Stimulated activated CD8-positive, alpha-beta memory T cell treated with anti-CD3 and anti-CD28 coated beads, Interleukin-12 subunit alpha, Interleukin-12 subunit beta, amount 100 ng/mL, for 1 hour (primary cell): ENCODE data around the gene STARD4.

Source experiments
- DNase-seq: peaks from one replicate; pipeline ENCODE4 v3.0.0-alpha.2; 2020; ENCODE audit warnings: low read depth

STARD4 gene

DNA sequence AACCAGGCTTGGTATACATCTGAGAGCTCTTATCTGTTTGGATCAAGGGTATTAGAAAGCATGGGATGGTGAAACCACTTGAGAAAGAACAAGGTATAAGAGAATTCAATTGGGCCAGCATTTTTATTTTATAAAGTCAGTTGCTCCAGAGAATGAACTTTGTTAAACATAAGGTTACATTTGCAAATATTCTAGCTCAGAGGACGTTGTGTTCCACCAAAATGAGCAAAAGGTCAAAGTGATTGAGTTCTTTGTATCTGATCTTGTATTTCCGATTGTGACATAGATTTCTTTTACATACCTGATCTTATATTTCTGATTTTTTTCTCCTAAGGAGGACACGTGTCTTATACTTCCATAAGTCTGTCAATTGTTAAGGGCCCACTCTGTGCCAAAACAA, 8.6 kb upstream of the STARD4 start:
- DNase-seq = no peak

DNA sequence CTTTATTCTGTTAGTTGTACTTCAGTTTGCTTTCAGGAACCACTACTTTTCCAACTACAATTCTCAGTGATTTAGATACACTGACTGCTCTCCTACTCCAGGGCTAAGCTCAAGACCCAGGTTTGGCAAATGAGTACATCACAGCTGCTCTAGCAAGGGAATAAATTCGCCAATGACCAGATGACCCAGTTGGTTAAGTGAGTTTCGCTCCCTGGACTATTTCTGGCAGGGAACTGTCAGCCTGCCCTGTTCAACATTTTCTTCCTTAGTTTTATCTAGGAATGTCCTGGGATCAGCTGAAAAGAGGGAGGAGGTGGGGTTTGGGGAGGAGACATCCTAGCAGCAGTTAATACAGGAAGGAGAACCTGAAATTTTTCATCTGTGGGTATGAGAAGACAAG, 6.4 kb upstream of the STARD4 start:
- DNase-seq = no peak

DNA sequence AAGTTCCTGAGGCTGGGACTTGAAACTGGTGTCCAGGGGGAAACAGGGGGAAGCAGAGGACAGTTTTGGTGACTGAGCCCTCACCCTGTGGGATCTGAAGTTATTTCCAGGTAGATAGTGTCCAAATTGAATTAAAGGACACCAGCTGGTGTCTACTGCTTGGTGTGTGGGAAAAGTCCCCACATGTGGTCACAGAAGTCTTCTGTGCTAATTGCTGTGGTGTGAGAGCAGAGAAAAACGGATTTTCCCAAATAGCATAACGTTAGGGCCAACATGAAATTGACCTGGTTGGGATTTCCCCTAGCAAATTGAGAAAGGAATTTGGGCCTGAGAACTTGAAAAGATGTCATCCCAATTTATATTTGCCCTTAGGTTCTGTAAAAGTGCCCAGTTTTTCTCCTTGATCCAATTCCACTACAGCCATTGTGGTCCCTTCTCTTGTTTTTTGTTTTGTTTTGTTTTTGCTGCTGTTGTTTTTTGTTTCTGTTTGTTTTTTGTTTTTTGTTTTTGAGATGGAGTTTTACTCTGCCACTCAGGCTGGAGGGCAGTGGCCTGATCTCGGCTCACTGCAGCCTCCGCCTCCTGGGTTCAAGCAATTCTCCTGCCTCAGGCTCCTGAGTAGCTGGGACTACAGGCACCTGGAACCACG, 5.6 kb upstream of the STARD4 start:
- DNase-seq = no peak

DNA sequence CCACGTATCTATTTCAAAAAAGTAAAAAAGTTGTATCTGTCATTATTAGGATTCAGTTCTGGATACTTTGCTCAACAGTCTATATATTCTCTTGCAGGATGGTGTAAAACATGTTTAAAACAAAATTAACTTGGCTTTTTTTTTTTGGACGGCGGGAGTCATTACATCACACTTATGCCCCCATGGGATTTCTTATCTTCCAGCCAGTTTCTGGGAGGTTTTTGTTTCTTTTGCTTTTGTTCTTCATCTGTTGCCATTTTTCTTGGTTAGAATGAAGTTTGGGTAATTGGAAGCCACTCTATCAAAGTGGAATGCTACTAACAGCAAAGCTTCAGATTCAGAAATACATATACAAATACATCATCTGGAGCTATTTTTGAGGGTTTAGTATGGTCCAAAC, 1.8 kb upstream of the STARD4 start:
- DNase-seq = no peak

DNA sequence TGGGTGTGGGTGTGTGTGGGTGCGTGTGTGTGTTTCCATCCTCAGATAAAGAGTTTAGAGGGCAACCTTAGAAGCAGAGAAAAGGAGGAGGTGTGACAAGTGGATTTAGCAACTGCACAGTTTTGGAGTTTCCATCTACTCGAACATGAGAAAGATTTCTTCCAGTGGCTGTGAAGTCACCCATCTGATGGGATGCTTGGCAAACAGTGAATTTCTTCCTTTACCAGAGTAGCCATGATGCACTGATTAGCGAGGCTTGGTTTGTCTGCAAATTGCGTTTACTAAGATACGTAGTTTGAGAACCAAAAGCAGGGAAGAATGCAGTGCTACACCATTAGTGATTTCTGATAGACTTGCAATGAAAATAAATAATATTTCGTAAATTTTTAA, 791 bp upstream of the STARD4 start:
- DNase-seq = no peak

DNA sequence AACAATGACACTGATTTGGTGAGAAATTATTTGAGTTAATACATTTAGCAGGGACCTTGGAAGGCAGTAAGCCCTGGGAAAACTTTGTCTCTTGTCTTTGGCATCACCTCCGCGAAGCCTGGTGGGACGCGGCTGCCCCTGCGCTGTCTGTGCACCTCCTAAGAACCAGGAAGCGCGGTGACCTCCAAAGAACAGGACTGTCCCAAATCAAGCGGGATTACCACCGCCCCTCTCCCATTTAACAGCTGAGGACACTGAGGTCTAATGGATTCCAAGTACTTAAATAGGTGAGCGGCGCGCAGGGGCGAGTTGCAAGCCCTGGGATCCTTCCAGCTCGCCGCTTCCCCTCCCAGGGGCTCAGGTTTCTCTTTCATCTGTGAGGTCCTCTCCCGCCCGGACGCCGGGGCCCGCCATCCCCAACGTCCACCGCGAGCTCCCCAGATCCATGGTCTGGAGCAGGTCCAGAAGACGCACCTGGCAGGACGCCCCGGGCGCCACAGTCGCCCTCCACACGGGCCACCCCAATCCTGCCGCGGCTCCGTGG, 432 bp downstream of the STARD4 start:
- DNase-seq = peak; percentile 2

DNA sequence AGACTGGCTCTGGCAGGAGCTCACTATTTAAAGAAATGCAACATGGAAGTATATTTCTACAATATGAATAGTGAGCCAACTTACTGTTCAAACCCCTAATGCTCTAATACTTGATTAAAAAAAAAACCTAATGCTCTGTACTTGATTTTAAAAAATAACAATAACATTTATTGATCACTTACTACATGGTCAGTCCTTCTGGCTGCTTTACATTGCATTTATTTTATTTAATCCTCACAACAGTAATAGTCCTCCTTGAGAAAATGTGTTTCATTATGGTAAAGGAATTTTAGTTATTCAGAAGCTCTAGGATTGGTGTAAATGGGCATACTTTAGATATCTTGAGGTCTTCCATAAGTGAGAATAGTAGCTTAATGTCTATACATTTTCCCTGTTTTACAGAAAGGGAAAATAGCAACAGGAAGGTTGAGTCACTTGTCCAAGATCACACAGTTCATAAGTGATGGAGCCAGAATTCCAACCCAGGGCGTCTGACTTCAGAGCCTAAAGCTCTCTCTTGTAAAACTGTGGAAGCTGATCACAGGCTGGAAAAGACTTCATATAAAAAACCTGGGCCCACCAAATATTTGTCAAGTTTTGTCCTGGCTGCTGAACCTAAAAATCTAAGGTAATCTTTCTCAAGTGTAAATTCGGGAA, 1.0 kb downstream of the STARD4 start:
- DNase-seq = no peak

DNA sequence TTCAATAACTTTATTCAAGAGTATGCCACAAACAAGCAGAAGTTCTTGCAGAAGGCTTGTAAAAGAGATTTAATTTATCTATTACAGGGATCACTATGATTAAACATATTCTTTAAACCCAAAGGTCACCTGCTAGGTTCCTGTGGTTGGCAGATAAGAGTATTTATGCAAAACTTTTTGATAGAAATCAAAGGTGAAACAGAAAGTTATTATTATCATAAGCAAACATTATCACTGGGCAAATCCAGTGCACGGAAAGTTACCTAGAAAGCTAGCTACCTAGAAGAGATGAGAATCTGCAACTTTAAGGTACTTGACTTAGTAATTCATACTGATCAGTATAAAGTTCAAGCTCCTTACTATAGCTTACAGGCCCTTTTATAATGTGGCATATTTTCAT, 3.2 kb downstream of the STARD4 start:
- no peak for DNase-seq

DNA sequence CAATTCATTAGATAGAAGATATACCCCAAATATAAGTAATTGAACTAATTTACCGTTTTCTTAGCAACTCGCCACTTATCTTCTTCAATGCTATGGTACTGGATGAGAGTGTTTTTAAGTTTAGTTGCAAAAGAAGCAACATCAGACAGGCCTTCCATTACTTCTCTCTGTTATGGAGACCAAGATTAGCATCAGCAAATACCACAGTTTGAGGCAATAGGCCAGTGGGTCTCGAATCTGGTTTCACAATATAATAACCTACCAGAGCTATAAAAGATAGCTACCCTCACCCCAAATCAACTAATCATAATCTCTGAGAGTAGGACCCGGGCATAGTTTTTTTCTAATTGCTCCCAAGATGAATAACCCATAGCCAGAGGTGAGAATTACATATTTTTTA, 5.1 kb downstream of the STARD4 start:
- DNase-seq = no peak

DNA sequence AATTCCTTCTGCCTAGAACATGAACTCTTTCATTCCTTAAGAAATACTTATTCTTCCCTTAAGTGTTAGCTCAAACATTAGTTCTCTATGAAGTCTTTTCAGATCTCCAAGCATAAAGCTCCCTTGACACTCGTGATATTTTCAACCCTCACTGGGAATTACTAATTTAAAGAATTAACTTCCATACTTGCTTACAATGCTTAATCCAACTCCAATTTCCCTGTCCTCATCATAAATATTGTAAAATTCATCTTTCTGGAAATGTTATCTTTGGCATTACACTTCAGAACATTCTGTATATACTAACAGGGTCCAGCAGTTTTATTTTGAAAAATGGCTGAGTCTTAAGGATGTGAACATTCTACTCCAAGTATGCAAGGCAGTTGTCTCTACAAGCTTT, 7.2 kb downstream of the STARD4 start:
- DNase-seq = no peak

DNA sequence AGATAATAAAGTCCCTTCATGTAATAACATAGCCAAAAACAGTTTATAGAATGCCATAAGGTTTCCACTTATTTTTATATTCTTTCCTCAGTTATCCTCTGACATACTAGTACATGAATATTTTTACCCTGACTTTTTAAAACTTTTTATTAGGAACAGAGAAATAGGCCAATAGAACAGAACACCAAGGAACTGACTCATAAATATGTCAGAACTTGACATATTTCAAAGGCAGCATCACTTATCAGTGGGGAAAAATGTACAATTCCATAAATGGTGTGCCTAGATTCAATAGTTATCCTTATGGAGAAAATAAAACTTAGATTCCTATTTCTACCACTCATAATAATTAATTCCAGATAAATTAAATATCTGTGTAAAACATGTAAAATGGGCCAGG, 9.4 kb downstream of the STARD4 start:
- DNase-seq = no peak

DNA sequence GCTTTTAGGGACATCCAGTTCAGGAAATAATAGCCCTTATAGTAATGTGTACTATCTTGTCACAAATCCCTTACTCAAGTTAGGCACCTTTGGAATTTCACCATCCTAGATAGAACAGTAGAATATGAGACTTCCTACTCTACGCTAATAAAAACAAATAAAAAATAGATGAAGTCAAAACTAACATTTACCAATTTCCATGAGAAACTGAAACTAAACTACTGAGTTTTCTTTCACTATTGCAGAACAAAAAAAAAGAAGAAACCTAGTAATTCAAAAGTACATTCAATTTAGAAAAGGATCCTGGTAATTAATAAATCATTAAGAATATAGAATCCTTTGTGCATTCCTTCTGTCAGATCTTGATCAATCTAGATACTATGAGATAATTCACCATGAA, 14.0 kb downstream of the STARD4 start:
- no peak for DNase-seq

DNA sequence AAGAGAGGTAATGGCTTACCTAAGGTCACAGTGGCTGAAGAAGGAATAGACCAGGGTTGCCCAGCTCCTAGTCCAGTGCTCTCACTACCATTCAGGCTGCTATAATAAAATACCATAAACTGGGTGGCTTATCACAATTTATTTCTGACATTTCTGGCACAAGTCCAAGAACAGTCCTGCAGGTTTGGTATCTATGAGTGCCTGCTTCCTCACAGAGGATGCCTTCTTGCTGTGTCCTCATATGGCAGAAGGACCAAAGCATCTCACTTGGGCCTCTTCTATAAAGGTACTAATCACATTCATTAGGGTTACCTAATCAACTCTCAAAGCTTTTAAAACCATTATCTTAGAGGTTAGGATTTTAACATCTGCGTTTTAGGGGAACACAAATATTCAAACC, 17.2 kb downstream of the STARD4 start:
- DNase-seq = no peak

DNA sequence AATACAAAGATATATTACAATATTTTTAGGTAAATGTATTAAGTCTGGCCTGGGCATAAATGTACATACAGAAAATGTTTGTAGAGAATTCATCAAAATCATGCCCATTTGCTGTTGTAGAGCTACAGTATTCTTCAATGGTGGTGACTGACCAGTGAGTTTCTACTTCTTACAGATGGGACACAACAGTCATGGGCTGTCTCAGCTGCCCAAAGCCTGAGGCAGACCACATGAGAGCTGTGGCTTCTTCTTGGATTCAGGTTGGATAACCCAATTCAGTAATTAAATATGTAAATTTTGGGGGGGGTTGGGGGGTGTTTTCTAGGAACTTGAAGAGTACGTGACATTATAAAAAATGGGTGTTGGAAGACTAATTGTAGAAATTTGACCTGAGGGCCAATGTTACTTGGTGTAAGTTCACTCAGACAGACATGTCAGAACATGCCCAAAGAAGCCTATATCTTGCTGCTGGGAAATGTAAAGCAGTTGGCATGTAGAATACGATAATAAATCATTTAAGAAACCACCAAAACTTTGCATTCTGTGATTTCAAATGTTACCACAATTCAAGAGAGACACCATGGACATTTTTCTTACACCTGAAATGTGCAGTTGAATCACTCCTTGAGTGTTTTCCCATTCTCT, 17.9 kb downstream of the STARD4 start:
- DNase-seq = no peak

DNA sequence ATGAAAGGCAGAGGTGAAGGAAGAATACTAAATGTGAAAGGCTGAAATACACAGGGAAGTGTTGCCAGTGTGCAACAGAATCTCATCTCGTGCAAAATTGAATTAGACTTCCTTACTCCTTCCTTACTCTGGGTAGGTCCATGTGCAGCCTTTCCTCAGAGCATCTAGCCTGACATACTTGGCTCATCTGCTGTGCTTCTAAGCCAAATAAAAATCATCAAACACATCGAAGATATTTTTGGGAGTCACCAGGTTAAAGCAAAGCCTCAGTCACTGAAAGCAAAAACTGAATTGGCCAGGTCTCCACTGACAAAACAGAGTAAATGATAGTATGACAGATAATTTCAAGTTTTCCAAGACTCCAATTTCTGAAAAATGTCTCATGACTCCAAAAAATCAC, 19.3 kb downstream of the STARD4 start:
- DNase-seq = no peak

DNA sequence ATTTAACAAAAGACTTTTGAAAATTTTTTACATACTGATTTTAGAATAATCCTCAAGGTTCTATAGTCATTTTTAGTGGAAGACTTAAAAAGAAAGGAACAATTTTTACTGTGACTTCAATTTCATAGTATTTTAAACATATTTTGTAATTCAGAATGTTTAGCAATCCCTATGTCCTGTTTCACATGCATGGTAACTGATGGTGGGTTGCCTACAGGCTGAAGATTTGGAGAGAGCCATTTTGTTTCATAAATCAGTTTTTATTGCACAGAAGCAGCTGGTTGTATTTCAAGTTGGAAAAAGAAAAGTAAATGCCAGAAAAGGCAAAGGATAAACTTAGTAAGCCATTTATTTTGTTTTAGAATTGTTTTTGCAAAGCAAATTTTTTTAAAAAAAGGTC, 24.0 kb downstream of the STARD4 start:
- no peak for DNase-seq

DNA sequence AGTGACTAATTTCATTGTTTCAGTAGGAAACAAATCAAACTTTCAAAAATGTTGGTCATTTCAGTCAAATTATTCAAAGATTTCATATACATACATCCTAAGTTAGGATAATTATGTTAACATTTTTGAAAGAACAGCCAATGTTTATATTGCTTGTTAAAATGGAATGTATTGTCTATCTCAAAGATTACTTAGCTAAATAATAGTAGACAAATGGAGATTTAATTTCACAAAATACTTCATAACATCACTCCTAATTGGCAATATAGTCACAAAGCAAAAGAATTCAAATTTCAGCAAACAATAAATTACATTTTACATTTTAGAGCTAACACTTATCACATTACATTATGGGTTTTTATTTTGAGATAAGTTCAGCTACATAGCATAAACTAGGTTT, 25.4 kb downstream of the STARD4 start:
- DNase-seq = no peak

DNA sequence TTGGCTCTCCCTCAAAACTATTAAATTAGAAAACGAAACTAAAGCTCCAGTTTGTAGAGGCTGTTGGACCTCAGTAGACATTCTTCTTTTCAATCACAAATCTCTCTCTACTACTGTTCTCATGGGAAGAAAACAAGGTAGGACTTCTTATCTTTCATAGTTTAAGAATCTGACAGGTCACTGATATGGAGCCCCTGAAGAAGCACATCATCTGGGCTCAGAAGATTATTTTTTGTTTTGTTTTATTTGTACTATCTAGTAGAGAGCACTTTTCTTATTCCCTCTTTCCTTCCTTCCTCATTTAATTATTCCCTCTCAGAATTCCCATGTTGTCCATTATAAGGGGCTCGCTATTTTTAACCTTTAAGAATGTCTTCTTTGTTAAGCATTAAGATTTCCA, 26.3 kb downstream of the STARD4 start:
- DNase-seq = no peak

DNA sequence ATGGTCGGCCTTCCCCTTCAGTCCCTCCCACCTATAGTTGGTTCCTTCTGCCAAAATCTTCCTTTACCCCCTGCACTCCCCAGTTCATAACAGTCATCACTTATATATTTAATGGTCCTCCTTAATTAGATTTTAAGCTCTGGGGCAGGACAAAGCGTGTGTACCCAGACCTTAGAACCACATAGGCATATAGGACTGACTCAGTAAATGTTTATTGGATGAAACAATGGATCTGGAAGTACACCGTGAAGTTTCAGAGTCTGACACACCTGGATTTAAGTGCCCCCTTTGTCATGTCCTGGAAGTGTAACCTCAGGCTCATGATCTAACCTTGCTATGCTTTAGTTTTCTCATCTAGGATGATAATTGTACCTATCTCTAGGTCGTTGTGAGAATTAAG, 32.0 kb downstream of the STARD4 start:
- DNase-seq = no peak

DNA sequence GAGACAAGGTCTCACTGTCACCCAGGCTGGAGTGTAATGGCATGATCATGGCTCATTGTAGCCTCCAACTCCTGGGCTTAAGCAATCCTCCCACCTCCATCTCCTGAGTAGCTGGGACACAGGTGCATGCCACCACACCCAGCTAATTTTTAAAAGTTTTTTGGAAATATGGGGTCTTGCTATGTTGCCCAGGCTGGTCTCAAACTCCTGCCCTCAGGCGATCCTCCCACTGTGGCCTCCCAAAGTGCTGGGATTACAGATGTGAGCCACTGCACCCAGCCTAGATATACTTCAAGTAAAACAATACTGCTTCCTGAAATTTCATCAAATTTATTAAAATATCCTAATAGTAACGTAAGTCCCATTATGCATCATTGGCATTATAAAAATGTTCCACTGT, 33.4 kb downstream of the STARD4 start:
- no peak for DNase-seq

DNA sequence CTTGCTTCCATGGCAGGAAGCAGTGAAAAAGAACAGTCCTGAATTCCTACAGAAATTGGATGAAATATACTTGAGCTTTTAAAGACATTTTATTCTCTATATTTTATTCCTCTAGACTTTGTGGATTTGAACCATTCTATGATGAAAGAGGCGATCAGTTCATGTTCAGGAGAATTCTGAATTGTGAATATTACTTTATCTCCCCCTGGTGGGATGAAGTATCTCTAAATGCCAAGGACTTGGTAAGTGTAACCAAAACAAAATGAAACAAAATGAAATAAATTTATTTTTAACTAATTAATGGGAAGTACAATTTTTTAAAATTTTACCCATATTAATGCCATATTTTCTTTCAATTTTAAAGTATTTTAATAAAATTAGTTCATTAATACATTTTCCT, 34.1 kb downstream of the STARD4 start:
- no peak for DNase-seq

DNA sequence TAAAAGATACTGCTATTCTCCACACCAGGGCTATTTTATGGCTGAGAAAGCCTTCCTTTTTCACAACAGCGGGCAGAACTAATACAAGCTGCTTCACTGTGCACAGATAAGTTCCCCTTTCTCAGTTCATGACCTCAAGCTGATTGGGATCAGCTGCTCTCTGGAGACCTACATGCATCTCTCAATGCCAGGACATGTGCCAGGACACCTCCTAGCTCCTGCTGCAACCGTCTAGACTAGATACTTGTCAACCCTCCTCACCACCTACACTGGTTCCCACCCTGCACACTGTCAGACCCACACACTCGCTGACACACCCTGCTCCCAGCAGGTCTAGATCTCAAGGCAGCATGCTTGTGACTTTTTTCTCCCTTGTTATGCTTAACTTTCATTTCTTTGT, 39.8 kb downstream of the STARD4 start:
- no peak for DNase-seq

DNA sequence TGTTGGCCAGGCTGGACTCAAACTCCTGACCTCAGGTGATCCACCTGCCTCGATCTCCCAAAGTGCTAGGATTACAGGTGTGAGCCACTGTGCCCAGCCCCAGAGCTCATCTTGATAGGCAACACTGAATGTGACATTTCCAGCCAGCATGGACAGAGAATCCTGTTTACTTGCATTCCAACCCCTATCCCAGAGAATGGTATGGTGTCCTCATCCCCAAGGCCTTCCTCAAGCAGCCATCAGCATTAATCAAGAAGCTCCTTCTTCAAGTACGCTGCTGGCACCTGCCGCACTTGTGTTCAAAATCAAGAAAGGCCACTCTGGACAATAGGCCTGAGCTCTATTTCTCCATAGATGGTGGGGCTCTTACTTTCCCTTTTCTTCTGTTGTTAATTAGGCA, 40.2 kb downstream of the STARD4 start:
- DNase-seq = no peak

DNA sequence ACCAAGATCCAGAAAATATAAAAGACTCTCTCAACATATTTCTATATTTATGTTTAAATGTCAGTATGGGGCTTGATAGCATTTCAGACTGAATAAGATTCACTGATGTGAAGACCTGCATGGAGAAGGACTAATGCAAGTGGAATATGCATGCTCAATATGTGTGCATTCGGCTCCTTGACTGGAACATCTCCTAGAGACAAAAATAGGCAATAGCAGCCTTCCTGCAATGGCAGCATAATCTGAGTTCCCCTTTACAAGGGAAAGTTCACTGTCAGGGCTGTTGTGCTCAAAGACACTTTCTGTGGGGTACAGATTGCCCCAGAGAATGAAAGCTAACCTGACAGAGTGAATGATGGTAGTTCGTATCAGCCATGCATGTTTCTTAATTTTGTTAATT, 42.4 kb downstream of the STARD4 start:
- no peak for DNase-seq
